ENCODE results near the gene PLXNC1.

The PLXNC1 gene

DNA sequence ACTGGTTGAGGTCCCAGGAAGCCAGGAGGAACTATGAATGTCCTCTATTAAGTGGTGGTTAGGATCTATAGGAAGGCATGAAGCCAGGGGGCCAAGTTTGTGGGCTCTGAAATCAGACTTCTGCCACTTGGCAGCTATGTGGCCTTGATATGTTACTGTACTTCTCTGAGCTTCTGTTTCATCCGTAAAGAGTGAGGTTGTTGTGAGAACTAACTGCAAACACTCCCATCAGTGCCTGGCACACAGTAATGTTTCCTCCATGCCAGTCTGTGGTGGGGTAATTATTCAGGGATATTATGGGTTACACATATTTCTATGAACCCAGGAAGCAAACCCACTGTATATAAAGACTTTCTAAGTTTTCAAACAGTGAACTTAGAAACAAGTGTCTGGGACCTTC lies 57.4 kb downstream of the PLXNC1 start:
- Histone ChIP-seq H3K4me1 (ENCODE audit: control extremely low read depth in 1 of 4, control insufficient read depth in 4 of 4, insufficient read depth in 4 of 4, low read length in 3 of 4) (peaks cover 54 to 68% (median 57%) of the 10 kb centered on the region in 4 experiments), H3K36me3 (ENCODE audit: control insufficient read depth in 4 of 4, insufficient read depth in 4 of 4, low read length in 3 of 4) (peaks cover 0 to 11% (median 6%) of the 10 kb centered on the region in 4 experiments), H3K9me3 (ENCODE audit: control extremely low read depth in 1 of 5, control insufficient read depth in 4 of 5, insufficient read depth in 2 of 5, low read depth in 1 of 5, low read length in 4 of 5) (peaks cover 0 to 3% (median 0%) of the 10 kb centered on the region in 5 experiments), H3K4me3 (ENCODE audit: control insufficient read depth in 1 of 7, extremely low read depth in 1 of 7, insufficient read depth in 4 of 7, low read depth in 2 of 7, low read length in 6 of 7) (peak overlapping the region in 1 of 7 experiments; percentile 33), H3K27ac (ENCODE audit: insufficient read depth in 1 of 2, low read depth in 1 of 2, low read length in 2 of 2, poor library complexity in 1 of 2, severe bottlenecking in 2 of 2) (peak overlapping the region in 1 of 2 experiments; percentile 62), H3K27me3 (replicated peaks in 2 of 5; ENCODE audit: control insufficient read depth in 4 of 5, insufficient read depth in 5 of 5, low read length in 4 of 5) (no peaks in the 10 kb centered on the region)
- WGBS (ENCODE audit: insufficient coverage), result 17% methylated on average over 1 of the region's 1 CpG
- CTCF ChIA-PET, result interaction anchor here (0.8 to 3.2 kb wide), 9 partner anchors 10 to 57 kb away, joined by 3 to 12 read pairs (median 8); no protein-coding TSS in a partner anchor
- POLR2A ChIA-PET, result no interaction called here
- DNase-seq, result no peak

DNA sequence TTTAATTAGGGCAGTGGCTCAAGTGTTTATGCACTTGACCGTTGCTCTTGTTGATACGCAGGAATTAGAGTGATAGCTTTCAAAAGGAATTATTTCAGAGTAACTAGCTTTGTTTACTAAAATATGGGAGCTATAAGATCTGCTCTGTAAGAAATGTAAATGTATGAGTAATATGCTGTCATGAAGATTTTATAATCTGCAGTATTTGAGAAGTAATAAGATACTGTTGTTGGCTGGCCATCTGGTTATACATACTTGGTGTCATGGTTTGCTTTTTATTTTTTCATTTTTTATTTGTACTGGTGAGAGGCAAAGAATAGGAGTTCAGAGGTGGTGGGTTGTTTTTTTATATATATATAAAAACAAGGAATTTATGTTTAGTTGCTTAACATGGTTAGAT lies 58.5 kb downstream of the PLXNC1 start:
- ChIA-PET POLR2A (interaction anchor here (0.6 kb wide), 1 partner anchor 83 kb away, joined by 4 read pairs; no protein-coding TSS in a partner anchor), CTCF (interaction anchor here (1.2 to 3.2 kb wide), 6 partner anchors 10 to 57 kb away, joined by 4 to 12 read pairs (median 7); no protein-coding TSS in a partner anchor)
- no peak for DNase-seq
- no peaks in the 10 kb centered on the region for H3K27me3 ChIP-seq (replicated peaks in 2 of 5; ENCODE audit: control insufficient read depth in 4 of 5, insufficient read depth in 5 of 5, low read length in 4 of 5)
- H3K4me3 ChIP-seq (ENCODE audit: control insufficient read depth in 1 of 7, extremely low read depth in 1 of 7, insufficient read depth in 4 of 7, low read depth in 2 of 7, low read length in 6 of 7), result no peak overlapping the region
- H3K27ac ChIP-seq (ENCODE audit: insufficient read depth in 1 of 2, low read depth in 1 of 2, low read length in 2 of 2, poor library complexity in 1 of 2, severe bottlenecking in 2 of 2), result peak overlapping the region in 1 of 2 experiments; percentile 62
- peaks cover 54 to 73% (median 59%) of the 10 kb centered on the region in 4 experiments for H3K4me1 ChIP-seq (ENCODE audit: control extremely low read depth in 1 of 4, control insufficient read depth in 4 of 4, insufficient read depth in 4 of 4, low read length in 3 of 4)
- no peaks in the 10 kb centered on the region for H3K9me3 ChIP-seq (ENCODE audit: control extremely low read depth in 1 of 5, control insufficient read depth in 4 of 5, insufficient read depth in 2 of 5, low read depth in 1 of 5, low read length in 4 of 5)
- WGBS (ENCODE audit: insufficient coverage), result 93% methylated on average over 2 of the region's 2 CpGs
- H3K36me3 ChIP-seq (ENCODE audit: control insufficient read depth in 4 of 4, insufficient read depth in 4 of 4, low read length in 3 of 4), result peaks cover 0 to 6% (median 4%) of the 10 kb centered on the region in 4 experiments

DNA sequence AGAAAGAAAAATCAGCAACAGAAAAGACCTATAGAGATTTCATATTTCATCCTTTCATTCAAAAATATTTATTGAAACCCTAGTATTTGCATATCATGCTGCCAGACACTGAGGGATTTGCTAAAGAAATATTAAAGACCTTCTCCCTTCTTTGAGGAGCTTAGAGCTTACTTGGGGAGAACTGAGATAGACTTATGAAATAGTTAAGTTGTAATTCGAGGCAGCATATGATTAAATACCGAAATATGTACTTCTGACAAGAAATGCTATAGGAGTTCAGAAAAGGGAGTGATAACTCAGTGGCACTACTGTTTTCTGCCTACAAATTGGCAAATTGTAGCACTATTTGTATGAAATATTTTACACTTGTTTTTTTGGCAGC lies 59.1 kb downstream of the PLXNC1 start:
- Histone ChIP-seq H3K36me3 (ENCODE audit: control insufficient read depth in 4 of 4, insufficient read depth in 4 of 4, low read length in 3 of 4) (peaks cover 0 to 6% (median 4%) of the 10 kb centered on the region in 4 experiments), H3K9me3 (ENCODE audit: control extremely low read depth in 1 of 5, control insufficient read depth in 4 of 5, insufficient read depth in 2 of 5, low read depth in 1 of 5, low read length in 4 of 5) (no peaks in the 10 kb centered on the region), H3K4me1 (ENCODE audit: control extremely low read depth in 1 of 4, control insufficient read depth in 4 of 4, insufficient read depth in 4 of 4, low read length in 3 of 4) (peaks cover 54 to 72% (median 59%) of the 10 kb centered on the region in 4 experiments), H3K27ac (ENCODE audit: insufficient read depth in 1 of 2, low read depth in 1 of 2, low read length in 2 of 2, poor library complexity in 1 of 2, severe bottlenecking in 2 of 2) (peak overlapping the region; percentile 84 to 91), H3K4me3 (ENCODE audit: control insufficient read depth in 1 of 7, extremely low read depth in 1 of 7, insufficient read depth in 4 of 7, low read depth in 2 of 7, low read length in 6 of 7) (peak overlapping the region in 5 of 7 experiments; percentile 40 to 69 (median 55)), H3K27me3 (replicated peaks in 2 of 5; ENCODE audit: control insufficient read depth in 4 of 5, insufficient read depth in 5 of 5, low read length in 4 of 5) (no peaks in the 10 kb centered on the region)
- no CpG with 5 or more reads among the region's 2 CpGs for WGBS (ENCODE audit: insufficient coverage)
- POLR2A ChIA-PET, result interaction anchor here (0.6 to 1.3 kb wide), 3 partner anchors 14 to 83 kb away, joined by 3 to 4 read pairs (median 4); no protein-coding TSS in a partner anchor
- CTCF ChIA-PET, result interaction anchor here (0.9 to 2.4 kb wide), 8 partner anchors 9 to 63 kb away, joined by 3 to 12 read pairs (median 6); no protein-coding TSS in a partner anchor
- no peak for DNase-seq

DNA sequence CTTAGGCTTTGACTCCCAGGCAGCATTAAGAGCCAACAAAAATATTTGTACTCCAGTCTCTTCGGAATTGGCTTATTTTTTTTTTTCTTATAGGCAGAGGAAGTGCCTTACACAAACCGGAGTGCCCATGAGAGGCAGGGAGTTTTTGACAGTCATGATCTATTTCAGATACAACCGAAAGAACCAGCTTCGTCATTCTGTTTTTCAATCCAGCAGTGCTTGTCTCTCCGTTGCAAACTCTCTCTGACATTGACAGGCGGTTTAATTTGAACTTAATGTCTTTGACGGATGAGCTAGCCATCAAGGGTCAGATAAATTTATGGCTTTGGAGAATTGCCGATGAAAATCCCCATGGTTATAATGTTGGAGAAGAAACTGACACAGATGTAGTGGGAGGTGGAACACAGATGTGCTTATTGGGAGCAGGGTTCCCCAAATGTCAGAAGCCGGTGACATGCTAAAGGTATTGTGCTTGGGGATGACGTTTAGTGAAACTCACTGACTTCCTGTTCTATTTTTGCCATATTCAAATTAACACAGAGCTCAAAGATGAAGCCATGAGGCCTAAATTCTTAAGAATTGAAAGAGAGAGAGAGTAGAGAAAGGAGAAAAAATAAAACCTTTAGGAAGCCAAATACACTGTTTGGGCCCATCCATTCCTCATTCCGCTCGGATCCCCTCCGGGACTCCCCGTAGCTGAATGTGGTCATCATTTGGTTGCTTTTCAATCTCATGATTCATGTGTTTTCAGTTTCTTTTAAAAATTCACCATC lies 59.7 kb downstream of the PLXNC1 start:
- peak overlapping the region; percentile 84 to 91 for H3K27ac ChIP-seq (ENCODE audit: insufficient read depth in 1 of 2, low read depth in 1 of 2, low read length in 2 of 2, poor library complexity in 1 of 2, severe bottlenecking in 2 of 2)
- peak overlapping the region in 6 of 7 experiments; percentile 40 to 69 (median 54) for H3K4me3 ChIP-seq (ENCODE audit: control insufficient read depth in 1 of 7, extremely low read depth in 1 of 7, insufficient read depth in 4 of 7, low read depth in 2 of 7, low read length in 6 of 7)
- CTCF ChIA-PET, result interaction anchor here (0.9 to 2.2 kb wide), 9 partner anchors 21 to 64 kb away, joined by 3 to 12 read pairs (median 4); no protein-coding TSS in a partner anchor
- peak; percentile 78 to 92 (median 90) for DNase-seq
- peaks cover 0 to 6% (median 4%) of the 10 kb centered on the region in 4 experiments for H3K36me3 ChIP-seq (ENCODE audit: control insufficient read depth in 4 of 4, insufficient read depth in 4 of 4, low read length in 3 of 4)
- WGBS (ENCODE audit: insufficient coverage), result 1% methylated on average over 8 of the region's 14 CpGs
- POLR2A ChIA-PET, result interaction anchor here (0.6 to 1.3 kb wide), 4 partner anchors 14 to 124 kb away, joined by 3 to 5 read pairs (median 4); no protein-coding TSS in a partner anchor
- no peaks in the 10 kb centered on the region for H3K9me3 ChIP-seq (ENCODE audit: control extremely low read depth in 1 of 5, control insufficient read depth in 4 of 5, insufficient read depth in 2 of 5, low read depth in 1 of 5, low read length in 4 of 5)
- peaks cover 54 to 67% (median 59%) of the 10 kb centered on the region in 4 experiments for H3K4me1 ChIP-seq (ENCODE audit: control extremely low read depth in 1 of 4, control insufficient read depth in 4 of 4, insufficient read depth in 4 of 4, low read length in 3 of 4)
- no peaks in the 10 kb centered on the region for H3K27me3 ChIP-seq (replicated peaks in 2 of 5; ENCODE audit: control insufficient read depth in 4 of 5, insufficient read depth in 5 of 5, low read length in 4 of 5)

DNA sequence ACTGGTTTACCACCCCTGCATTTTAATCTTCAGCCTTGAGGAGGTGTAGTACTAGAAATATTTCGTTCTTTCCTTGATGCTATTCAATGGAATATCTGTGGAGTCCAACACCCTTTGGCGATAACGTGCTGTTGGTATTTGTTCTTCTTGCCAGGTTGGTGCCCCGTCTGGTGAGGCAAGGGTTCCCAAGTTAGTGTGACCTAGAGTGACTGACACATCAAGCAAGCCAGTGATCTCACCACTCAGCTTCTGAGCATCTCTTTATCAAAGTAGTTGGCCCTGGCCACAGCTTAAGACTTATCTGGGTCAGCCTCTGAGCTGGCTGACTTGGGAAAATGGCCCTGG lies 60.2 kb downstream of the PLXNC1 start:
- DNase-seq, result no peak
- peak overlapping the region in 4 of 7 experiments; percentile 8 to 55 (median 46) for H3K4me3 ChIP-seq (ENCODE audit: control insufficient read depth in 1 of 7, extremely low read depth in 1 of 7, insufficient read depth in 4 of 7, low read depth in 2 of 7, low read length in 6 of 7)
- H3K9me3 ChIP-seq (ENCODE audit: control extremely low read depth in 1 of 5, control insufficient read depth in 4 of 5, insufficient read depth in 2 of 5, low read depth in 1 of 5, low read length in 4 of 5), result no peaks in the 10 kb centered on the region
- H3K27ac ChIP-seq (ENCODE audit: insufficient read depth in 1 of 2, low read depth in 1 of 2, low read length in 2 of 2, poor library complexity in 1 of 2, severe bottlenecking in 2 of 2), result peak overlapping the region; percentile 84 to 91
- H3K36me3 ChIP-seq (ENCODE audit: control insufficient read depth in 4 of 4, insufficient read depth in 4 of 4, low read length in 3 of 4), result peaks cover 0 to 6% (median 4%) of the 10 kb centered on the region in 4 experiments
- ChIA-PET CTCF (interaction anchor here (0.9 to 2.2 kb wide), 7 partner anchors 35 to 74 kb away, joined by 3 to 12 read pairs (median 4); no protein-coding TSS in a partner anchor), POLR2A (interaction anchor here (0.9 to 1.3 kb wide), 2 partner anchors 60 to 123 kb away, joined by 3 to 4 read pairs; no protein-coding TSS in a partner anchor)
- no peaks in the 10 kb centered on the region for H3K27me3 ChIP-seq (replicated peaks in 2 of 5; ENCODE audit: control insufficient read depth in 4 of 5, insufficient read depth in 5 of 5, low read length in 4 of 5)
- H3K4me1 ChIP-seq (ENCODE audit: control extremely low read depth in 1 of 4, control insufficient read depth in 4 of 4, insufficient read depth in 4 of 4, low read length in 3 of 4), result peaks cover 54 to 65% (median 58%) of the 10 kb centered on the region in 4 experiments
- WGBS (ENCODE audit: insufficient coverage), result 95% methylated on average over 4 of the region's 4 CpGs

DNA sequence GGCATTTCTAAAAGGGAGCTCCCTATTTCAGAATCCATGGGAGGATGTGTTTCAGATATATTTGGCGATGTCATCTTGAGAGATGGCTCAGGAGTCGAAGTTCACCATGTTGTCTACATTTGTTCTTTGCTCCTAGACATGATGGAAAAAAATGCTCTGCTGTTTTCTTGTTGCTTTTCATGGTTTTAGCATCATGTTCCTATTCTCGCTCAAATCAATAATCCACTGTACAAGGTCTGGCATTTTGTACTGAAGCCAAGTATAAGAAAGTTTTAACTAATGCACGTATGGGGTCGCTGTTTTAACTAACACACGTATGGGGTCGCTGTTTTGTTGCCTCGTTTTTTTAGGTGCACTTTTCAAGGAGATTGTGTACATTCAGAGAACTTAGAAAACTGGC lies 60.9 kb downstream of the PLXNC1 start:
- CTCF ChIA-PET, result interaction anchor here (0.9 to 2.2 kb wide), 5 partner anchors 38 to 86 kb away, joined by 3 to 12 read pairs (median 4); no protein-coding TSS in a partner anchor
- 96% methylated on average over 7 of the region's 8 CpGs for WGBS (ENCODE audit: insufficient coverage)
- peak overlapping the region in 1 of 2 experiments; percentile 91 for H3K27ac ChIP-seq (ENCODE audit: insufficient read depth in 1 of 2, low read depth in 1 of 2, low read length in 2 of 2, poor library complexity in 1 of 2, severe bottlenecking in 2 of 2)

More for the DNA sequence above, 60.9 kb downstream of the PLXNC1 start:
- DNase-seq, result no peak
- Histone ChIP-seq H3K4me3 (ENCODE audit: control insufficient read depth in 1 of 7, extremely low read depth in 1 of 7, insufficient read depth in 4 of 7, low read depth in 2 of 7, low read length in 6 of 7) (no peak overlapping the region), H3K9me3 (ENCODE audit: control extremely low read depth in 1 of 5, control insufficient read depth in 4 of 5, insufficient read depth in 2 of 5, low read depth in 1 of 5, low read length in 4 of 5) (no peaks in the 10 kb centered on the region), H3K36me3 (ENCODE audit: control insufficient read depth in 4 of 4, insufficient read depth in 4 of 4, low read length in 3 of 4) (peaks cover 0 to 6% (median 4%) of the 10 kb centered on the region in 4 experiments), H3K27me3 (replicated peaks in 2 of 5; ENCODE audit: control insufficient read depth in 4 of 5, insufficient read depth in 5 of 5, low read length in 4 of 5) (no peaks in the 10 kb centered on the region), H3K4me1 (ENCODE audit: control extremely low read depth in 1 of 4, control insufficient read depth in 4 of 4, insufficient read depth in 4 of 4, low read length in 3 of 4) (peaks cover 49 to 58% (median 53%) of the 10 kb centered on the region in 4 experiments)
- POLR2A ChIA-PET, result no interaction called here
